ENCODE data around the gene ARFRP1.
"Not testable (repeated sequence)": the region's sequence is repeated elsewhere in the genome, so short reads cannot be mapped to it uniquely, and the experiment has no call there.

Gene ARFRP1

DNA sequence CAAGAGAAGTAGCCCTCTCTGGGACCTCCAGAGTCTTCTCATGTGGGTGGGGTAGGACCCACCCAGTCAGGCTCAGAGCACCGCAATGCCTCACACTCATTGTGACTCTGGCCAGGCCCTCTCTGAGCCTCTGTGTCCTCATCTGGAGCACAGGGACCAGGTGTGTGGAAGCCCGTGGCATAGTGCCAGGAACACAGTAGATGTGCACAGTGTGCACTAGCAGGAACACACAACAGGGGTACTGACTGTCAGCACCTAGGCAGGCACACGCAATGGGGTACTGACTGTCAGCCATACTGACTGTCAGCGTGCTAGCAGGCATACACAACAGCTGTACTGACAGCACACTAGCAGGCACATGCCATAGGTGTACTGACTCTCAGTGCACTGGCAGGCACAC is 52.5 kb downstream of the ARFRP1 start:
- DNase-seq = no peak

DNA sequence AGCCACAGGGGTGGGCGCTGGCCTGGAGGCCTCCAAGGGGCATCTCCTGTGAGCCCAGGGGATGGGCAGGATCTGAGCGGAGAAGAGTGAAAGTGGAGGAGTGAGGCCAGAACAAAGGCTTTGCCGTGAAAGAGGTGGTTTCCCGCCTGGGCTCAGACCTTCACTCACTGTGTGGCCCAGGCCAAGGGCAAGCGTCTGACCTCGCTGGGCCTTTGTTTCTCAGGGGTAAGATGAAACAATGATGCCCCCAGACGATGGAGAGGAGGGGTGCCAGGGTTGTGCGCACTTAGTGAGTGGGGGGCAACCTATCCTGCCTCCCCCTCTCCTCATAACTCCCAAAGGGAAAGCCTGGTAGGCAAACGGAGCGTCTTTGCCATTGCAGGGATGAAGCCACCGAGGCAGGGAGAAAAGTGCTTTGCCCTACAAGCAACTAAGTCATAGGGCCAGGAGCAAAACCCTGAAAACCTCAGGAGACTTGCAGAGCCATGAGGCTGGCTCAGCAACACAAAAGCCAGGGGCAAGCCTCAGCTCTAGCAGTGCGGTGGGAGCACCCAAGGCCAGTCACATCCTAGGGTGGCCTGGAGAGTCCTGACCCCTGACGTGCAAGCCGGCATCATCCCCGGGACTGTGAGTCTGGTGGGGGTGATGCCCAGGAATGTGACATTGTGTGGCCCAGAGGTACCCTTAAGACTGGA is 53.7 kb downstream of the ARFRP1 start:
- no peak for DNase-seq

DNA sequence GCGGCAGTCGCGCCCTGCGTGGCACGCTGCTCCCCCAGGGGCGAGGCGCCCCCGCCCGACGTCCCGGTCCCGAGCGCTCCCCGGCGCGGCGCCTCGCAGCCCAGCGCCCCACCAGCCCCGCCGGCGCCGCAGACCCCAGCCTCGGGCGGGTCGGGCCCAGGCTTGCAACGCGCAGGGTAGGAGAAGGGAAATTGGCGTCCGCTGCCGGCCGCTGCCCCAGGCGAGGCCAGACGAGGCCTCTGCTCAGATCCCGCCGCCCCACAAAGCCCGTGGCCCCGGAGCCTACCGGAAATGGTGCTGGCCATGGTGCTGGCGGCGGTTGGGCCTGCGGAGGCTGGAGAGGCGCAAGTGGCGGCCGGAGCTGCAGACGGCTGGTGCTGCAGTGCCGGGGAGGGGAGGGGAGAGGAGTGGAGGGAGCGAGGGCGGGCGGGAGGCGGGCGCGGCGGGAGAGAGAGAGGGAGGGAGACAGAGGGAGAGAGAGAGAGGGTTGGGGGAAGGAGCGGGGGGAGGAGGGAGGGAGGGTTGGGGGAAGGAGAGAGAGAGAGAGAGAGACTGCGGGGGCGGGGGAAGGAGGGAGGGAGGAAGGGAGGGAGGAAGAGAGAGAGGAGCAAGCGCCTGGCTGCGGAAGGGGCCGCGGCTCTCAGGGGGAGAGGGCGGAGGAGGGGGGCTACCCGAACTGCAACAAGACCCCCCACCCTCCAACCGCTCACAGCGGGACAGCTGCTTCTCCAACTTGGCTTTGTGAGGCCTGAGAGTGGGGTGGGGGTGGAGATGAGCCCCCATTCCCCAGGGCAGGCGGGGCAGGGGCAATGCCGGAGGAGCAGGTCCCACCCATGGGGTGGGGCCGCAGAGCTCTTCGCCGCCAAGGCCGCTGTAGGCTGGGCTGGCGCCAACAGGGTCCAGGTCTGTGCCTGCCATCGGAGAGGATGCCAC is 54.5 kb downstream of the ARFRP1 start, which contains the start of gene STMN3:
Gene STMN3, minus strand, starts transcription at position 384 of the 933 bp plus-strand sequence. Its CDS starts 79 bp downstream, at position 305.
- DNase-seq = peak; percentile 66 to 73

DNA sequence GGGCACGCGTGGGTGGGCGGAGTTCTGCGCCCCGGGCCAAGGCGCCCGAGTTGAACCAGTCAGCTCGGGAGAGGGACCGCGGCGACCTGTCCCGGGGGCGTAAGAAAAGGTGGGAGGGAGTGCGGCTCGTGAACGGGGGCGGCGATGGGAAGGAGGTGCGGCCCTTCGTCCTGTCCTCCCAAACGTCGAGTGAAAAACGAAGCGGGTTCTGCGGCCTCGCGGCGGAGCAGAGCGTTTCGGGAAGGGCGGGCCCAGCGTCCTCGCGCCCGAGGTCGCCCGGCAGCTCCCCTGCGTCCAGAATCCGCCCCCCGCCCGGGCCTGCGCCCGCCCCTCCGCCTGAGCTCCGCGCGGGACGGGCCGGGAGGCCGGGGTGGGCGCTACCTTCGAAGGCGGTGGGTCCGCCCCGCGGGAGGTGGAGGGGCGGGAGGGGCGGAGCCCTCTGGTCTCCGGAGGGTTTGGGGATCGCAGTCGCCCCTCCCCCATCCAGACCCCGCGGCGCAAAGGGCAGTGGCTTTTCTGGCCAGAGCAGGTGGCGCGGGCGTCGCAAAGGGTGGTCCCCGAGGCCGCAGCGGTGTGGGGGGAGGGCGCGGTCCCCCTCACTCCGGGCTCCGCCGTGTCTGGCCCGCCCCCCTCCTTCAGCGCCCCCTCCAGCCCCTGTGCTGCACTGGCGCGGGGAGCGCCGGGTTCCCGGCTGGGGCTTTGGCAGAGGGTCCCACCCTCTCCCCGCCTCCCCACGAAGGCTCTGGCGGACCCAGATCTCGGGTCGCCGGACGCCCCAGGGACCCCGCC is 55.4 kb downstream of the ARFRP1 start:
- DNase-seq = no peak

DNA sequence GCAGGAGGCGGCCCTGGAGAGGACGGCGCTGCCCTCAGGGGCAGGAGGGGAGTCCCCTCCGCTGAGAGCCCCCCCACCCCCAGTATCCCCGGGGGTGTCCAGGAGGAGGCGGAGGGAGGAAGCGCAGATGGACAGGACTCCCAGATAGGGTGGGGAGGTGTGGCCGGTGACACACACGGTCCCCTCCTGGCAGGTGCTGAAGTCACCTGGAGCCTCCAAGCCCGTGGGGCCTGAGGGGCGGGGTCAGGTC is 55.9 kb downstream of the ARFRP1 start:
- DNase-seq = no peak

DNA sequence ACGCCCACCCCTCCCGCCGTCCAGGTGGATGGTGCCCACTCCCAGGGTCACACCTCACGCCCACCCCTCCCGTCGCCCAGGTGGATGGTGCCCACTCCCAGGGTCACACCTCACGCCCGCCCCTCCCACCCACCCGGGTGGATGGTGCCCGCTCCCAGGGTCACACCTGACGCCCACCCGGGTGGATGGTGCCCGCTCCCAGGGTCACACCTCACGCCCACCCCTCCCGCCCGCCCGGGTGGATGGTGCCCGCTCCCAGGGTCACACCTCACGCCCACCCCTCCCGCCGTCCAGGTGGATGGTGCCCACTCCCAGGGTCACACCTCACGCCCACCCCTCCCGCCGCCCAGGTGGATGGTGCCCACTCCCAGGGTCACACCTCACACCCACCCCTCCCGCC is 57.3 kb downstream of the ARFRP1 start:
- DNase-seq = not testable (repeated sequence)

DNA sequence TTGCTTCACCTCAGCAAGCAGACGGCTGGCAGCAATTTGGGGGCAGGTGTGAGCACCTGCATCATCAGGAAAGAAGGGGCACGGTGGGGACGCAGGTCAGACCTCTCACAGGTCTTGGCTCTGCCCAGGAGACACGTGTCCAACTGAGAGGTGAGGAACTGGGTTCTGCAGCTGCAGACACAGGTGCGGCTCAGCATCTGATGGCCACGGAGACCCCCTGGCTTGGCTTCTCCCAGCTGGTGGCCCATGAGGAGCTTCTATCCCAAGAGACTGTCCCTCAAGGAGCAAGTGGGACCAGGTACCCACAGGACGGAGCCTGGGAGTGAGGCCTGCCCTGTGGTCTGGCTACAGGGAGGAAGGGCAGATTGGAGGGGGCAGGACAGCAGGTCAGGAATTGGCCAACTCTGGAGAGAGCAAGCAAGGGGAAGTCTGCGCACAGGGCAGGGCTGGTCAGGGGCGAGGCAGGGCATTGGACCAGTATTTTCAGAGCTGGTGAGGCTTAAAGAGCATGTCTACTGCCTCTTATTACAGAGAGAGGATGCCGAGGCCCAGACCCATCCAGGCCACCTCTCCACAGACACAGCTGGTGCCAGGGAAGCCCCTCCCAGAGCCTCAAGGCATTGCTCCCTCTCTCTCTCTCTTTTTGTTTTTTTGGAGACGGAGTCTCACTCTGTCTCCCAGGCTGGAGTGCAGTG is 58.7 kb downstream of the ARFRP1 start:
- no peak for DNase-seq
